ENCODE measurements around the gene RBM20.

The RBM20 gene

GRCh38 chr10:110835841-110836240 is 191.7 kb downstream of the RBM20 start:
- H3K4me1 ChIP-seq (ENCODE audit: control extremely low read depth in 1 of 4, control insufficient read depth in 4 of 4, insufficient read depth in 4 of 4, low read length in 3 of 4) = peaks cover 0 to 19% (median 12%) of the 10 kb centered on the region in 4 experiments
- no peak overlapping the region for H3K4me3 ChIP-seq (ENCODE audit: control insufficient read depth in 1 of 7, extremely low read depth in 1 of 7, insufficient read depth in 4 of 7, low read depth in 2 of 7, low read length in 6 of 7)
- POLR2A ChIA-PET = interaction anchor here (0.5 to 1.4 kb wide), 4 partner anchors 14 to 135 kb away, joined by 3 to 4 read pairs (median 4); partner anchors contain the start of gene PDCD4
- H3K9me3 ChIP-seq (ENCODE audit: control extremely low read depth in 1 of 5, control insufficient read depth in 4 of 5, insufficient read depth in 2 of 5, low read depth in 1 of 5, low read length in 4 of 5) = no peaks in the 10 kb centered on the region
- H3K36me3 ChIP-seq (ENCODE audit: control insufficient read depth in 4 of 4, insufficient read depth in 4 of 4, low read length in 3 of 4) = no peaks in the 10 kb centered on the region
- no peaks in the 10 kb centered on the region for H3K27me3 ChIP-seq (replicated peaks in 2 of 5; ENCODE audit: control insufficient read depth in 4 of 5, insufficient read depth in 5 of 5, low read length in 4 of 5)
- 38% methylated on average over 2 of the region's 7 CpGs for WGBS (ENCODE audit: insufficient coverage)
- CTCF ChIA-PET = interaction anchor here (1.2 to 3.0 kb wide), 5 partner anchors 11 to 228 kb away, joined by 3 to 16 read pairs (median 3); no protein-coding TSS in a partner anchor
- H3K27ac ChIP-seq (ENCODE audit: insufficient read depth in 1 of 2, low read depth in 1 of 2, low read length in 2 of 2, poor library complexity in 1 of 2, severe bottlenecking in 2 of 2) = no peak overlapping the region
- DNase-seq = no peak

GRCh38 chr10:110836706-110837105 is 192.6 kb downstream of the RBM20 start:
- 100% methylated on average over 2 of the region's 3 CpGs for WGBS (ENCODE audit: insufficient coverage)
- DNase-seq = no peak
- Histone ChIP-seq H3K4me3 (ENCODE audit: control insufficient read depth in 1 of 7, extremely low read depth in 1 of 7, insufficient read depth in 4 of 7, low read depth in 2 of 7, low read length in 6 of 7) (no peak overlapping the region), H3K9me3 (ENCODE audit: control extremely low read depth in 1 of 5, control insufficient read depth in 4 of 5, insufficient read depth in 2 of 5, low read depth in 1 of 5, low read length in 4 of 5) (no peaks in the 10 kb centered on the region), H3K27me3 (replicated peaks in 2 of 5; ENCODE audit: control insufficient read depth in 4 of 5, insufficient read depth in 5 of 5, low read length in 4 of 5) (no peaks in the 10 kb centered on the region), H3K4me1 (ENCODE audit: control extremely low read depth in 1 of 4, control insufficient read depth in 4 of 4, insufficient read depth in 4 of 4, low read length in 3 of 4) (peaks cover 0 to 19% (median 12%) of the 10 kb centered on the region in 4 experiments), H3K36me3 (ENCODE audit: control insufficient read depth in 4 of 4, insufficient read depth in 4 of 4, low read length in 3 of 4) (no peaks in the 10 kb centered on the region), H3K27ac (ENCODE audit: insufficient read depth in 1 of 2, low read depth in 1 of 2, low read length in 2 of 2, poor library complexity in 1 of 2, severe bottlenecking in 2 of 2) (no peak overlapping the region)
- ChIA-PET CTCF (interaction anchor here (0.8 to 3.0 kb wide), 9 partner anchors 9 to 46 kb away, joined by 3 to 16 read pairs (median 3); no protein-coding TSS in a partner anchor), POLR2A (interaction anchor here (1.0 to 1.4 kb wide), 2 partner anchors 18 to 35 kb away, joined by 4 read pairs; partner anchors contain the start of gene PDCD4)

- Histone ChIP-seq H3K9me3 (ENCODE audit: control extremely low read depth in 1 of 5, control insufficient read depth in 4 of 5, insufficient read depth in 2 of 5, low read depth in 1 of 5, low read length in 4 of 5) (no peaks in the 10 kb centered on the region), H3K4me3 (ENCODE audit: control insufficient read depth in 1 of 7, extremely low read depth in 1 of 7, insufficient read depth in 4 of 7, low read depth in 2 of 7, low read length in 6 of 7) (no peak overlapping the region), H3K27ac (ENCODE audit: insufficient read depth in 1 of 2, low read depth in 1 of 2, low read length in 2 of 2, poor library complexity in 1 of 2, severe bottlenecking in 2 of 2) (no peak overlapping the region), H3K27me3 (replicated peaks in 2 of 5; ENCODE audit: control insufficient read depth in 4 of 5, insufficient read depth in 5 of 5, low read length in 4 of 5) (no peaks in the 10 kb centered on the region), H3K36me3 (ENCODE audit: control insufficient read depth in 4 of 4, insufficient read depth in 4 of 4, low read length in 3 of 4) (no peaks in the 10 kb centered on the region), H3K4me1 (ENCODE audit: control extremely low read depth in 1 of 4, control insufficient read depth in 4 of 4, insufficient read depth in 4 of 4, low read length in 3 of 4) (peaks cover 0 to 23% (median 16%) of the 10 kb centered on the region in 4 experiments)
- DNase-seq = no peak
- 100% methylated on average over 1 of the region's 2 CpGs for WGBS (ENCODE audit: insufficient coverage)
- CTCF ChIA-PET = interaction anchor here (0.8 to 3.0 kb wide), 6 partner anchors 10 to 34 kb away, joined by 3 to 16 read pairs (median 4); no protein-coding TSS in a partner anchor
- POLR2A ChIA-PET = interaction anchor here (1.4 kb wide), 1 partner anchor 34 kb away, joined by 4 read pairs; the partner anchor contains the start of gene PDCD4
Measured at GRCh38 chr10:110837418-110838171, 193.5 kb downstream of the RBM20 start.

GRCh38 chr10:110840225-110840922 is 196.2 kb downstream of the RBM20 start:
- H3K36me3 ChIP-seq (ENCODE audit: control insufficient read depth in 4 of 4, insufficient read depth in 4 of 4, low read length in 3 of 4) = no peaks in the 10 kb centered on the region
- no peak overlapping the region for H3K4me3 ChIP-seq (ENCODE audit: control insufficient read depth in 1 of 7, extremely low read depth in 1 of 7, insufficient read depth in 4 of 7, low read depth in 2 of 7, low read length in 6 of 7)
- DNase-seq = no peak
- no peaks in the 10 kb centered on the region for H3K9me3 ChIP-seq (ENCODE audit: control extremely low read depth in 1 of 5, control insufficient read depth in 4 of 5, insufficient read depth in 2 of 5, low read depth in 1 of 5, low read length in 4 of 5)
- peaks cover 2 to 28% (median 22%) of the 10 kb centered on the region in 4 experiments for H3K4me1 ChIP-seq (ENCODE audit: control extremely low read depth in 1 of 4, control insufficient read depth in 4 of 4, insufficient read depth in 4 of 4, low read length in 3 of 4)
- ChIA-PET CTCF (no interaction called here), POLR2A (no interaction called here)
- 98% methylated on average over 4 of the region's 5 CpGs for WGBS (ENCODE audit: insufficient coverage)
- H3K27me3 ChIP-seq (replicated peaks in 2 of 5; ENCODE audit: control insufficient read depth in 4 of 5, insufficient read depth in 5 of 5, low read length in 4 of 5) = no peaks in the 10 kb centered on the region
- H3K27ac ChIP-seq (ENCODE audit: insufficient read depth in 1 of 2, low read depth in 1 of 2, low read length in 2 of 2, poor library complexity in 1 of 2, severe bottlenecking in 2 of 2) = no peak overlapping the region

GRCh38 chr10:110840923-110841428 is 196.8 kb downstream of the RBM20 start:
- Histone ChIP-seq H3K4me3 (ENCODE audit: control insufficient read depth in 1 of 7, extremely low read depth in 1 of 7, insufficient read depth in 4 of 7, low read depth in 2 of 7, low read length in 6 of 7) (no peak overlapping the region), H3K27me3 (replicated peaks in 2 of 5; ENCODE audit: control insufficient read depth in 4 of 5, insufficient read depth in 5 of 5, low read length in 4 of 5) (no peaks in the 10 kb centered on the region), H3K36me3 (ENCODE audit: control insufficient read depth in 4 of 4, insufficient read depth in 4 of 4, low read length in 3 of 4) (no peaks in the 10 kb centered on the region), H3K9me3 (ENCODE audit: control extremely low read depth in 1 of 5, control insufficient read depth in 4 of 5, insufficient read depth in 2 of 5, low read depth in 1 of 5, low read length in 4 of 5) (no peaks in the 10 kb centered on the region), H3K4me1 (ENCODE audit: control extremely low read depth in 1 of 4, control insufficient read depth in 4 of 4, insufficient read depth in 4 of 4, low read length in 3 of 4) (peaks cover 2 to 24% (median 17%) of the 10 kb centered on the region in 4 experiments), H3K27ac (ENCODE audit: insufficient read depth in 1 of 2, low read depth in 1 of 2, low read length in 2 of 2, poor library complexity in 1 of 2, severe bottlenecking in 2 of 2) (no peak overlapping the region)
- ChIA-PET POLR2A (no interaction called here), CTCF (interaction anchor here (2.2 to 6.2 kb wide), 2 partner anchors 17 to 37 kb away, joined by 6 to 34 read pairs; no protein-coding TSS in a partner anchor)
- no peak for DNase-seq
- WGBS (ENCODE audit: insufficient coverage) = 95% methylated on average over 3 of the region's 3 CpGs

- Histone ChIP-seq H3K36me3 (ENCODE audit: control insufficient read depth in 4 of 4, insufficient read depth in 4 of 4, low read length in 3 of 4) (no peaks in the 10 kb centered on the region), H3K4me1 (ENCODE audit: control extremely low read depth in 1 of 4, control insufficient read depth in 4 of 4, insufficient read depth in 4 of 4, low read length in 3 of 4) (peaks cover 2 to 23% (median 16%) of the 10 kb centered on the region in 4 experiments), H3K27me3 (replicated peaks in 2 of 5; ENCODE audit: control insufficient read depth in 4 of 5, insufficient read depth in 5 of 5, low read length in 4 of 5) (no peaks in the 10 kb centered on the region), H3K9me3 (ENCODE audit: control extremely low read depth in 1 of 5, control insufficient read depth in 4 of 5, insufficient read depth in 2 of 5, low read depth in 1 of 5, low read length in 4 of 5) (no peaks in the 10 kb centered on the region), H3K4me3 (ENCODE audit: control insufficient read depth in 1 of 7, extremely low read depth in 1 of 7, insufficient read depth in 4 of 7, low read depth in 2 of 7, low read length in 6 of 7) (no peak overlapping the region), H3K27ac (ENCODE audit: insufficient read depth in 1 of 2, low read depth in 1 of 2, low read length in 2 of 2, poor library complexity in 1 of 2, severe bottlenecking in 2 of 2) (peak overlapping the region in 1 of 2 experiments; percentile 64)
- ChIA-PET CTCF (interaction anchor here (0.7 to 6.2 kb wide), 5 partner anchors 11 to 38 kb away, joined by 3 to 34 read pairs (median 6); no protein-coding TSS in a partner anchor), POLR2A (no interaction called here)
- no peak for DNase-seq
- WGBS (ENCODE audit: insufficient coverage) = 92% methylated on average over 9 of the region's 9 CpGs
Measured at GRCh38 chr10:110841767-110842267, 197.7 kb downstream of the RBM20 start.
